Measurements from ENCODE around the gene BRINP1. TPM values are rescaled to one million over a fixed set of nuclear protein-coding genes. Genes with fewer than 3 reads are reported as not detected.

Gene BRINP1, protein sequence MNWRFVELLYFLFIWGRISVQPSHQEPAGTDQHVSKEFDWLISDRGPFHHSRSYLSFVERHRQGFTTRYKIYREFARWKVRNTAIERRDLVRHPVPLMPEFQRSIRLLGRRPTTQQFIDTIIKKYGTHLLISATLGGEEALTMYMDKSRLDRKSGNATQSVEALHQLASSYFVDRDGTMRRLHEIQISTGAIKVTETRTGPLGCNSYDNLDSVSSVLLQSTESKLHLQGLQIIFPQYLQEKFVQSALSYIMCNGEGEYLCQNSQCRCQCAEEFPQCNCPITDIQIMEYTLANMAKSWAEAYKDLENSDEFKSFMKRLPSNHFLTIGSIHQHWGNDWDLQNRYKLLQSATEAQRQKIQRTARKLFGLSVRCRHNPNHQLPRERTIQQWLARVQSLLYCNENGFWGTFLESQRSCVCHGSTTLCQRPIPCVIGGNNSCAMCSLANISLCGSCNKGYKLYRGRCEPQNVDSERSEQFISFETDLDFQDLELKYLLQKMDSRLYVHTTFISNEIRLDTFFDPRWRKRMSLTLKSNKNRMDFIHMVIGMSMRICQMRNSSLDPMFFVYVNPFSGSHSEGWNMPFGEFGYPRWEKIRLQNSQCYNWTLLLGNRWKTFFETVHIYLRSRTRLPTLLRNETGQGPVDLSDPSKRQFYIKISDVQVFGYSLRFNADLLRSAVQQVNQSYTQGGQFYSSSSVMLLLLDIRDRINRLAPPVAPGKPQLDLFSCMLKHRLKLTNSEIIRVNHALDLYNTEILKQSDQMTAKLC
- not detected for total RNA-seq

GRCh38 chr9:119368681-119369581 lies at the start of gene BRINP1:
Gene BRINP1 (minus strand): TSS chr9:119369435. CDS start chr9:119313355, 56,080 bp downstream.
- H3K9me3 Mint-ChIP-seq: peaks cover 31 to 36% of the 10 kb centered on the region in 2 donors
- ATAC-seq: no peak
- H3K36me3 Mint-ChIP-seq: peaks cover 24 to 27% of the 10 kb centered on the region in 2 donors
- DNase-seq (ENCODE audit: low spot score in 2 of 2): no peak
- H3K27ac Mint-ChIP-seq: no peak within 1 kb of the TSS

DNA sequence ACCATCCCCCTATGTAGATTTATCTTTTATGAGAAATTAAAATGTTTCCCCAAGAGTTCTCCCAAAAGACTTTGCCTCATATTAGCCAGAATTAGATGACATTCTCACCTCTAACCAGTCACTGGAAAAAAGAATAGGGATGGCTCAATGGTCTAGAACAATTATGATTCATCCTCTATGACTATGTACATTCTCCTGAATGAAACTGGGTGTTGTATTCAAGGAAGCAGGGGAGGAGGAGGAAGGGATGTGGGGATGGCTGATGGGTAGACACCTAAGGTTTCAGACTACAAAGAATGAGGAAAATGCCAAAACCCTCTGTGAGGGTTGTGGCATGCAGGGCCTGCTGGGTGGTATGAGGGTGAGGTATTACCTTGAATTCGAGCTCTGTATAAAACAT lies 49.5 kb upstream of the BRINP1 start:
- no peak overlapping the region for H3K27ac Mint-ChIP-seq

GRCh38 chr9:119416793-119417192 lies 47.6 kb upstream of the BRINP1 start:
- ATAC-seq: no peak

More for the DNA sequence above, 49.5 kb upstream of the BRINP1 start:
- DNase-seq (ENCODE audit: low spot score in 2 of 2) (no peak), ATAC-seq (no peak)
- Mint-ChIP-seq H3K9me3 (peaks cover 3 to 5% of the 10 kb centered on the region in 2 donors), H3K36me3 (no peaks in the 10 kb centered on the region)

DNA sequence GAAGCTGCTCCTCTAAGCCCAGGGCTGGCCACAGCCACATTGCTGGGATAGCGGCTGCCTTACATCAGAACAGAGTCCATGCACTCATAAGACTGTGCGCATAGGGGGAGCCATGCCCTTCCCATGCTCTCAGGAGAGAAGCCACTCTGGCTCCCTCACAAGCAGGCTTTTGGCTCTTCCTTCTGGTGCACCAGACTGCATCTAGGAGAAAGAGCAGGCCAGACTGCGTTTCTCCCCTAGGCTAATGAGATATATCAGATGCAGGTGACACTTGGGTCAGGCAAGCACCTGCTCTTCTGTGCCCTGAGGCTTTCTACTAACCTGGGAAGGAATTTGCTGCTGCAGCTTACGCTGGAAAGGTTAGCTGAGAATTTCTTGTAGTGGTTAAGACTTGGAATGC lies 43.2 kb upstream of the BRINP1 start:
- Mint-ChIP-seq H3K9me3 (peaks cover 5 to 7% of the 10 kb centered on the region in 2 donors), H3K27ac (no peak overlapping the region), H3K36me3 (no peaks in the 10 kb centered on the region)
- no peak for DNase-seq (ENCODE audit: low spot score in 2 of 2)
- ATAC-seq: no peak

More at GRCh38 chr9:119416793-119417192, 47.6 kb upstream of the BRINP1 start:
- peaks cover 5 to 6% of the 10 kb centered on the region in 2 donors for H3K9me3 Mint-ChIP-seq
- H3K36me3 Mint-ChIP-seq: no peaks in the 10 kb centered on the region
- H3K27ac Mint-ChIP-seq: no peak overlapping the region
- DNase-seq (ENCODE audit: low spot score in 2 of 2): no peak

DNA sequence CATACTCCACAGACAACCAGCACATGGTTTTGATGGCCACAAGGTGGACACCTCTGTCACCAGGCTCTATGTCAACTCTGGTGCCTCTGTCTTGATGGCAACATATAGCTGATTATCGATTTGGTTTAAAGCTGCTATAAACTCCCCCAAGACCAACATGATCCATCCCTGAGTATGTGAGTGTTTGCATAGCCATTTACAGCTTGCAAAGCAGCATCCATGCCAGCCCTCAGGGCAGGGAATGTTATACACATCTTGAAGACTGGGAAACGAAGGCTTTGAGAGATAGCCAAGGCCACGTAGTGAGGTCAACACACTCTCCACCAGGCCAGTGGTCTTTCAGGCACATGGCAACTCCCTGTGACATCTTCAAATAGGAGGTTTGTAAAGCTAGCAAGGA lies 40.3 kb upstream of the BRINP1 start:
- ATAC-seq (no peak), DNase-seq (ENCODE audit: low spot score in 2 of 2) (no peak)
- Mint-ChIP-seq H3K36me3 (no peaks in the 10 kb centered on the region), H3K27ac (no peak overlapping the region), H3K9me3 (peaks cover 11% of the 10 kb centered on the region in 2 donors)

- Mint-ChIP-seq H3K9me3 (peaks cover 21 to 22% of the 10 kb centered on the region in 2 donors), H3K36me3 (no peaks in the 10 kb centered on the region), H3K27ac (no peak overlapping the region)
- no peak for ATAC-seq
- no peak for DNase-seq (ENCODE audit: low spot score in 2 of 2)
These were observed 31.4 kb upstream of the BRINP1 start for GRCh38 chr9:119400606-119401005.

DNA sequence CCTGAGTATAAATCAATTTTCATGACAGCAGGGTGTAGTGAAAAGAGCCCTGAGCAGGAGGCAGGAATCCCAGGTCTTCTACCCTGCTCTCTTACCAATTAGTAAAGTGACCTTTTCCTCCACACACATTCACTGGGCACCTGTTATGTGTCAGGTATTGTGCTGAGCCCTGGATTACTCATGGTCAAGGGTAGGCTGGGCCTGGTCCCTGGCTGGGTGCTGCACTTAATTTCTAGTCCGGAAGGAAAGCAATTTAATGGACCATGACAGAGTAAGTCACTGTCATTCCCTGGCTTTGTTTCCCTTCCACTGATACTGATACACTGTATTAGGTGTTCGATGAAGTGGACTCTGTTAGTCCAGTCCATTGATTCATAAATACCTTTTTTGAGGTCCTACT lies 29.1 kb upstream of the BRINP1 start:
- Mint-ChIP-seq H3K27ac (no peak overlapping the region), H3K36me3 (no peaks in the 10 kb centered on the region), H3K9me3 (peaks cover 13 to 20% of the 10 kb centered on the region in 2 donors)
- ATAC-seq (no peak), DNase-seq (ENCODE audit: low spot score in 2 of 2) (no peak)

GRCh38 chr9:119391878-119392277 lies 22.6 kb upstream of the BRINP1 start:
- H3K36me3 Mint-ChIP-seq: no peaks in the 10 kb centered on the region
- no peak for ATAC-seq
- no peak overlapping the region for H3K27ac Mint-ChIP-seq
- no peak for DNase-seq (ENCODE audit: low spot score in 2 of 2)
- peaks cover 9 to 17% of the 10 kb centered on the region in 2 donors for H3K9me3 Mint-ChIP-seq

- no peak for ATAC-seq
These were observed 6.7 kb upstream of the BRINP1 start for GRCh38 chr9:119375892-119376291.

GRCh38 chr9:119372951-119373350 lies 3.7 kb upstream of the BRINP1 start:
- peaks cover 20 to 22% of the 10 kb centered on the region in 2 donors for H3K36me3 Mint-ChIP-seq
- H3K9me3 Mint-ChIP-seq: peaks cover 24 to 35% of the 10 kb centered on the region in 2 donors
- ATAC-seq (no peak), DNase-seq (ENCODE audit: low spot score in 2 of 2) (no peak)
- H3K27ac Mint-ChIP-seq: no peak overlapping the region

More at GRCh38 chr9:119375892-119376291, 6.7 kb upstream of the BRINP1 start:
- DNase-seq (ENCODE audit: low spot score in 2 of 2): no peak
- Mint-ChIP-seq H3K36me3 (peaks cover 6 to 10% of the 10 kb centered on the region in 2 donors), H3K9me3 (peaks cover 19 to 30% of the 10 kb centered on the region in 2 donors), H3K27ac (no peak overlapping the region)

GRCh38 chr9:119370816-119371215 lies 1.6 kb upstream of the BRINP1 start:
- H3K9me3 Mint-ChIP-seq: peaks cover 28 to 35% of the 10 kb centered on the region in 2 donors
- ATAC-seq (no peak), DNase-seq (ENCODE audit: low spot score in 2 of 2) (peak in 1 of 2 donors; percentile 8)
- no peak overlapping the region for H3K27ac Mint-ChIP-seq
- H3K36me3 Mint-ChIP-seq: peaks cover 24 to 27% of the 10 kb centered on the region in 2 donors

DNA sequence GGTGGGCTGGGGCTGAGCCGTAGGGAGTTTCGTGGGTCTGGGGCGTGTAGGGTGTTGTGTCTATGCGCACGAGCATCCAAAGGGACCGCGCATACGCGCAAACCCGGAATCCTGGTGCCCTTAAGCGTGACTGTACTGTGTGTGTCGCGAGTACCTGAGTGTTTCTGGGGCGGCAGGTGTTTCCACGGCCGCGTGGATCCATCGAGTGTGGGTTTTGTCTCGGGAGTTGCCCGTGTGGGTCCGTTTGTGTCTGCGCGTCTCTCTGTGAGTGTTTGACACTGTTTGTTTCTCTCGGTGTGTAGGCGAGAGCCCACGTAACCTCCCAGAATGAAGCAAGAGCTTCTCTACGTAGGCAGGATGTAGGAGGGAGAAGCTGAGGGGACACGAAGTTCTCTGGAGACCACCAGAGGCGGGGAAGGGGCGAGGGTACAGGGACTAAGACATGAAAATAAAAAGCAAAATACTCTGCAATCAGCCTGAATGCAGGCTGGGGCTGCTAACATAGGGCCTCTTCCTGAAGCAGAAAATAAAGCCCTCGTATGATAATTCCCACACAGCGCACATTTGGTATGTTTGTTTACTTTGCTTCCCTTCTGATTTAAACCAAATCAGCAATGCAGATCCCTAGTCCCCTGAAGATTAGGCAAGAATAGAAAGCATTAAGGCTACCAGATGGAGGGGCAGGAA lies 588 bp upstream of the BRINP1 start:
- Mint-ChIP-seq H3K36me3 (peaks cover 24 to 27% of the 10 kb centered on the region in 2 donors), H3K9me3 (peaks cover 31 to 38% of the 10 kb centered on the region in 2 donors), H3K27ac (no peak overlapping the region)
- ATAC-seq: no peak
- DNase-seq (ENCODE audit: low spot score in 2 of 2): no peak

- Mint-ChIP-seq H3K9me3 (peaks cover 28 to 34% of the 10 kb centered on the region in 2 donors), H3K36me3 (peaks cover 24 to 27% of the 10 kb centered on the region in 2 donors), H3K27ac (no peak overlapping the region)
- ATAC-seq: no peak
- DNase-seq (ENCODE audit: low spot score in 2 of 2): no peak
These were observed 1.1 kb downstream of the BRINP1 start for GRCh38 chr9:119368179-119368578.

DNA sequence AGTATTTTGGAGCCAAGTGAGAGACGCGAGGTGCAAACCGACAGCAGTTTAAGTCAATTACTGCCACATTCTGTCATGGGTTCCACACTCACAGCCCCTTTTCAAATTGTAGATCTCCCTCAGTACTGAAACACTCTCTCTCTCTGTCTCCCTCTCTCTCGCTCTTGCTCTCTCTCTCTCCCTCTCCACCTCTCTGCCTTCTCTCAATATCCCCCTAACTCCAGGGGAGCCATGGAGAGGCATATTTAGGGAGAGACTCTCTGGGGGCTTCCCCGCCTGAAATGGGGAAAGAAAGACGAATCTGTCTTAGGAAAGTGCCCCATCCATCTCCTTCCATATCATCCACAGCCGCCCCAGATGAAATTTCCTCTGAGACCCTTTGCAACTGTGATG lies 1.6 kb downstream of the BRINP1 start:
- H3K27ac Mint-ChIP-seq: no peak overlapping the region
- DNase-seq (ENCODE audit: low spot score in 2 of 2): no peak
- no peak for ATAC-seq
- peaks cover 24 to 27% of the 10 kb centered on the region in 2 donors for H3K36me3 Mint-ChIP-seq
- peaks cover 32 to 34% of the 10 kb centered on the region in 2 donors for H3K9me3 Mint-ChIP-seq

GRCh38 chr9:119366909-119367682 lies 2.1 kb downstream of the BRINP1 start:
- no peak for ATAC-seq
- Mint-ChIP-seq H3K36me3 (peaks cover 24 to 27% of the 10 kb centered on the region in 2 donors), H3K27ac (no peak overlapping the region), H3K9me3 (peaks cover 34 to 38% of the 10 kb centered on the region in 2 donors)
- no peak for DNase-seq (ENCODE audit: low spot score in 2 of 2)
